ENCODE measurements around the gene PRX.
A peak's percentile ranks its signal among the peaks of the same experiment; 100 is the strongest.
"Not testable (repeated sequence)": the region's sequence is repeated elsewhere in the genome, so short reads cannot be mapped to it uniquely, and the experiment has no call there.

Gene PRX

DNA sequence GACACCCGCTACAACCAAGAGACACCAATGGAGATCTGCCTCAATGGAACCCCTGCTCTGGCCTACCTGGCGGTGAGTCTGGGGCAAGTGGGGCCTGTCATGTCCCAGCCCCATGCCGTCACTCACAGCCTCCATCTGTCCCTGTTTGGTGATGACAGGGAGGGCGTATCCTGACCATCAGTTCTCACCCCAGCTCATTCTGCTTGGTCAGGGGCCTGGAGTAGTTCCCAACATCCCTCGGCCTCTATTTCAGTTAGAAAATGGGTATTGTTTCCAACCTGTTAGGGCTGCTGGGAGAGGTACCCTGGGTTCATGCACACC is 41.4 kb downstream of the PRX start:
- CTCF ChIA-PET = interaction anchor here (0.8 to 2.1 kb wide), 3 partner anchors 9 to 27 kb away, joined by 3 to 5 read pairs (median 5); no protein-coding TSS in a partner anchor
- peaks cover 0 to 31% (median 12%) of the 10 kb centered on the region in 4 experiments for H3K4me1 ChIP-seq (ENCODE audit: control extremely low read depth in 1 of 4, control insufficient read depth in 4 of 4, insufficient read depth in 4 of 4, low read length in 3 of 4)
- H3K36me3 ChIP-seq (ENCODE audit: control insufficient read depth in 4 of 4, insufficient read depth in 4 of 4, low read length in 3 of 4) = peaks cover 4 to 49% (median 22%) of the 10 kb centered on the region in 4 experiments
- WGBS (ENCODE audit: insufficient coverage) = 98% methylated on average over 5 of the region's 5 CpGs
- no peaks in the 10 kb centered on the region for H3K27me3 ChIP-seq (replicated peaks in 2 of 5; ENCODE audit: control insufficient read depth in 4 of 5, insufficient read depth in 5 of 5, low read length in 4 of 5)
- H3K4me3 ChIP-seq (ENCODE audit: control insufficient read depth in 1 of 7, extremely low read depth in 1 of 7, insufficient read depth in 4 of 7, low read depth in 2 of 7, low read length in 6 of 7) = no peak overlapping the region
- POLR2A ChIA-PET = no interaction called here
- no peak for DNase-seq
- no peaks in the 10 kb centered on the region for H3K9me3 ChIP-seq (ENCODE audit: control extremely low read depth in 1 of 5, control insufficient read depth in 4 of 5, insufficient read depth in 2 of 5, low read depth in 1 of 5, low read length in 4 of 5)
- no peak overlapping the region for H3K27ac ChIP-seq (ENCODE audit: insufficient read depth in 1 of 2, low read depth in 1 of 2, low read length in 2 of 2, poor library complexity in 1 of 2, severe bottlenecking in 2 of 2)

- ChIA-PET CTCF (interaction anchor here (0.8 to 2.1 kb wide), 4 partner anchors 10 to 28 kb away, joined by 3 to 5 read pairs (median 4); no protein-coding TSS in a partner anchor), POLR2A (interaction anchor here (0.6 kb wide), 1 partner anchor 66 kb away, joined by 3 read pairs; no protein-coding TSS in a partner anchor)
- H3K27ac ChIP-seq (ENCODE audit: insufficient read depth in 1 of 2, low read depth in 1 of 2, low read length in 2 of 2, poor library complexity in 1 of 2, severe bottlenecking in 2 of 2) = no peak overlapping the region
- no peaks in the 10 kb centered on the region for H3K9me3 ChIP-seq (ENCODE audit: control extremely low read depth in 1 of 5, control insufficient read depth in 4 of 5, insufficient read depth in 2 of 5, low read depth in 1 of 5, low read length in 4 of 5)
- H3K4me1 ChIP-seq (ENCODE audit: control extremely low read depth in 1 of 4, control insufficient read depth in 4 of 4, insufficient read depth in 4 of 4, low read length in 3 of 4) = peaks cover 0 to 36% (median 14%) of the 10 kb centered on the region in 4 experiments
- peak in 2 of 3 donors; percentile 23 to 38 for DNase-seq
- H3K27me3 ChIP-seq (replicated peaks in 2 of 5; ENCODE audit: control insufficient read depth in 4 of 5, insufficient read depth in 5 of 5, low read length in 4 of 5) = no peaks in the 10 kb centered on the region
- peaks cover 4 to 44% (median 22%) of the 10 kb centered on the region in 4 experiments for H3K36me3 ChIP-seq (ENCODE audit: control insufficient read depth in 4 of 4, insufficient read depth in 4 of 4, low read length in 3 of 4)
- H3K4me3 ChIP-seq (ENCODE audit: control insufficient read depth in 1 of 7, extremely low read depth in 1 of 7, insufficient read depth in 4 of 7, low read depth in 2 of 7, low read length in 6 of 7) = no peak overlapping the region
- 97% methylated on average over 5 of the region's 7 CpGs for WGBS (ENCODE audit: insufficient coverage)
Observed at GRCh38 chr19:40370997-40371801, 42.0 kb downstream of the PRX start.

GRCh38 chr19:40370253-40370652 is 42.9 kb downstream of the PRX start:
- POLR2A ChIA-PET = interaction anchor here (0.6 kb wide), 1 partner anchor 65 kb away, joined by 3 read pairs; no protein-coding TSS in a partner anchor
- no CpG with 5 or more reads among the region's 3 CpGs for WGBS (ENCODE audit: insufficient coverage)
- not testable (repeated sequence) for H3K27me3 ChIP-seq (replicated peaks in 2 of 5; ENCODE audit: control insufficient read depth in 4 of 5, insufficient read depth in 5 of 5, low read length in 4 of 5); DNase-seq; H3K27ac ChIP-seq (ENCODE audit: insufficient read depth in 1 of 2, low read depth in 1 of 2, low read length in 2 of 2, poor library complexity in 1 of 2, severe bottlenecking in 2 of 2); H3K4me3 ChIP-seq (ENCODE audit: control insufficient read depth in 1 of 7, extremely low read depth in 1 of 7, insufficient read depth in 4 of 7, low read depth in 2 of 7, low read length in 6 of 7); H3K9me3 ChIP-seq (ENCODE audit: control extremely low read depth in 1 of 5, control insufficient read depth in 4 of 5, insufficient read depth in 2 of 5, low read depth in 1 of 5, low read length in 4 of 5)
- H3K4me1 ChIP-seq (ENCODE audit: control extremely low read depth in 1 of 4, control insufficient read depth in 4 of 4, insufficient read depth in 4 of 4, low read length in 3 of 4) = peaks cover under 1 to 44% (median 20%) of the 10 kb centered on the region in 4 experiments
- peaks cover 4 to 44% (median 22%) of the 10 kb centered on the region in 4 experiments for H3K36me3 ChIP-seq (ENCODE audit: control insufficient read depth in 4 of 4, insufficient read depth in 4 of 4, low read length in 3 of 4)
- CTCF ChIA-PET = interaction anchor here (1.2 to 2.1 kb wide), 2 partner anchors 11 to 19 kb away, joined by 4 to 5 read pairs; no protein-coding TSS in a partner anchor

- Histone ChIP-seq H3K36me3 (ENCODE audit: control insufficient read depth in 4 of 4, insufficient read depth in 4 of 4, low read length in 3 of 4) (peaks cover 4 to 44% (median 22%) of the 10 kb centered on the region in 4 experiments), H3K4me3 (ENCODE audit: control insufficient read depth in 1 of 7, extremely low read depth in 1 of 7, insufficient read depth in 4 of 7, low read depth in 2 of 7, low read length in 6 of 7) (no peak overlapping the region), H3K27ac (ENCODE audit: insufficient read depth in 1 of 2, low read depth in 1 of 2, low read length in 2 of 2, poor library complexity in 1 of 2, severe bottlenecking in 2 of 2) (no peak overlapping the region), H3K4me1 (ENCODE audit: control extremely low read depth in 1 of 4, control insufficient read depth in 4 of 4, insufficient read depth in 4 of 4, low read length in 3 of 4) (peaks cover 2 to 46% (median 23%) of the 10 kb centered on the region in 4 experiments), H3K9me3 (ENCODE audit: control extremely low read depth in 1 of 5, control insufficient read depth in 4 of 5, insufficient read depth in 2 of 5, low read depth in 1 of 5, low read length in 4 of 5) (no peaks in the 10 kb centered on the region), H3K27me3 (replicated peaks in 2 of 5; ENCODE audit: control insufficient read depth in 4 of 5, insufficient read depth in 5 of 5, low read length in 4 of 5) (no peaks in the 10 kb centered on the region)
- DNase-seq = no peak
- POLR2A ChIA-PET = no interaction called here
- 100% methylated on average over 9 of the region's 12 CpGs for WGBS (ENCODE audit: insufficient coverage)
- CTCF ChIA-PET = interaction anchor here (1.2 to 2.1 kb wide), 2 partner anchors 11 to 65 kb away, joined by 3 to 5 read pairs; no protein-coding TSS in a partner anchor
Observed at GRCh38 chr19:40369797-40370196, 43.4 kb downstream of the PRX start.

DNA sequence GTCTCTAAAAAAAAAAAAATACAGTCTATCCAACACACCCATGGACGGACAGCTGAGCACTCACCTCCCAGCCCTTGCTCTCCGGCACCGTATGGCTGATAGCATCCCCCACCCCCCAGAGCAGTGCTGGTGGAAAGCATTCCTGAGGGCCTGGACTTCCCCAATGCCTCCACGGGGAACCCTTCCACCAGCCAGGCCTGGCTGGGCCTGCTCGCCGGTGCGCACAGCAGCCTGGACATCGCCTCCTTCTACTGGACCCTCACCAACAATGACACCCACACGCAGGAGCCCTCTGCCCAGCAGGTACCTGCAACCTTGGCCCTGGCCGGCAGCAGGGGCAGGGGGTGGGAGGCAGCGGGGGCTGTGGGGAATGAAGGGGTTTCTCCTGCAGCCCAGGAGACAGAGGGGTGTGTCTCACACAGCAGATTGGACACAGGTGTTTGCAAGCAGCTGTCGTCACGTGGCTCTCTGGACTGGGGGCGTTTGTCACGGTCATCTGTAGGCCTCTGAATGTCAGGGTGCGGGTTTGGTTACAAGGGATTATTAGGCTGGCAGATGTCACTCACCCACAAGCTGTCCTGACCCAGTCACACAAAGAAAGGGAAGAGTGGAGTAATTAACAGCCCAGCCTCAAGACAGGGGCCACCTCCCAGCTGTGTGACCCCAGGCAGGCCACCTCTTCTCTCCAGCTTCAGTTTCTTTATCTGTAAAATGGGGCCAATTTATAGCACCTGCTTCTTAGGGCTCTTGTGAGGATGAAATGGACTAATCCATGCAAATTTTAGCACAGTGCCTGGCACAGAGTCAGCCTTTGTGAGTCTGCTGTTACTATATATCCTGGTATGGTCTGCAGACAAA is 45.4 kb downstream of the PRX start:
- Histone ChIP-seq H3K4me1 (ENCODE audit: control extremely low read depth in 1 of 4, control insufficient read depth in 4 of 4, insufficient read depth in 4 of 4, low read length in 3 of 4) (peaks cover 2 to 47% (median 27%) of the 10 kb centered on the region in 4 experiments), H3K27me3 (replicated peaks in 2 of 5; ENCODE audit: control insufficient read depth in 4 of 5, insufficient read depth in 5 of 5, low read length in 4 of 5) (no peaks in the 10 kb centered on the region), H3K36me3 (ENCODE audit: control insufficient read depth in 4 of 4, insufficient read depth in 4 of 4, low read length in 3 of 4) (peaks cover under 1 to 34% (median 13%) of the 10 kb centered on the region in 4 experiments), H3K27ac (ENCODE audit: insufficient read depth in 1 of 2, low read depth in 1 of 2, low read length in 2 of 2, poor library complexity in 1 of 2, severe bottlenecking in 2 of 2) (no peak overlapping the region), H3K4me3 (ENCODE audit: control insufficient read depth in 1 of 7, extremely low read depth in 1 of 7, insufficient read depth in 4 of 7, low read depth in 2 of 7, low read length in 6 of 7) (no peak overlapping the region), H3K9me3 (ENCODE audit: control extremely low read depth in 1 of 5, control insufficient read depth in 4 of 5, insufficient read depth in 2 of 5, low read depth in 1 of 5, low read length in 4 of 5) (no peaks in the 10 kb centered on the region)
- POLR2A ChIA-PET = interaction anchor here (0.6 kb wide), 1 partner anchor 33 kb away, joined by 4 read pairs; no protein-coding TSS in a partner anchor
- WGBS (ENCODE audit: insufficient coverage) = 97% methylated on average over 11 of the region's 16 CpGs
- CTCF ChIA-PET = interaction anchor here (1.5 kb wide), 1 partner anchor 13 kb away, joined by 3 read pairs; no protein-coding TSS in a partner anchor
- DNase-seq = no peak

- ChIA-PET CTCF (interaction anchor here (0.7 kb wide), 1 partner anchor 14 kb away, joined by 3 read pairs; no protein-coding TSS in a partner anchor), POLR2A (interaction anchor here (0.6 kb wide), 1 partner anchor 32 kb away, joined by 4 read pairs; no protein-coding TSS in a partner anchor)
- Histone ChIP-seq H3K36me3 (ENCODE audit: control insufficient read depth in 4 of 4, insufficient read depth in 4 of 4, low read length in 3 of 4) (peaks cover 0 to 26% (median 10%) of the 10 kb centered on the region in 4 experiments), H3K4me1 (ENCODE audit: control extremely low read depth in 1 of 4, control insufficient read depth in 4 of 4, insufficient read depth in 4 of 4, low read length in 3 of 4) (peaks cover 2 to 54% (median 35%) of the 10 kb centered on the region in 4 experiments), H3K27ac (ENCODE audit: insufficient read depth in 1 of 2, low read depth in 1 of 2, low read length in 2 of 2, poor library complexity in 1 of 2, severe bottlenecking in 2 of 2) (no peak overlapping the region), H3K4me3 (ENCODE audit: control insufficient read depth in 1 of 7, extremely low read depth in 1 of 7, insufficient read depth in 4 of 7, low read depth in 2 of 7, low read length in 6 of 7) (no peak overlapping the region), H3K27me3 (replicated peaks in 2 of 5; ENCODE audit: control insufficient read depth in 4 of 5, insufficient read depth in 5 of 5, low read length in 4 of 5) (no peaks in the 10 kb centered on the region), H3K9me3 (ENCODE audit: control extremely low read depth in 1 of 5, control insufficient read depth in 4 of 5, insufficient read depth in 2 of 5, low read depth in 1 of 5, low read length in 4 of 5) (no peaks in the 10 kb centered on the region)
- 95% methylated on average over 17 of the region's 27 CpGs for WGBS (ENCODE audit: insufficient coverage)
- peak in 2 of 3 donors; percentile 32 to 34 for DNase-seq
Observed at GRCh38 chr19:40366697-40367561, 46.2 kb downstream of the PRX start.

Data from common myeloid progenitor, CD34-positive (primary cell).